GM21515 (cell line): Measurements from ENCODE around the gene ACYP1.
A peak's percentile ranks its signal among the peaks of the same experiment; 100 is the strongest.

Experiments used
- ATAC-seq: cut with Tn5 transposase; IDR thresholded peaks from one replicate; pipeline ENCODE4 v1.9.1; 2021; ENCODE audit not compliant: unreplicated experiment

ACYP1 gene

DNA sequence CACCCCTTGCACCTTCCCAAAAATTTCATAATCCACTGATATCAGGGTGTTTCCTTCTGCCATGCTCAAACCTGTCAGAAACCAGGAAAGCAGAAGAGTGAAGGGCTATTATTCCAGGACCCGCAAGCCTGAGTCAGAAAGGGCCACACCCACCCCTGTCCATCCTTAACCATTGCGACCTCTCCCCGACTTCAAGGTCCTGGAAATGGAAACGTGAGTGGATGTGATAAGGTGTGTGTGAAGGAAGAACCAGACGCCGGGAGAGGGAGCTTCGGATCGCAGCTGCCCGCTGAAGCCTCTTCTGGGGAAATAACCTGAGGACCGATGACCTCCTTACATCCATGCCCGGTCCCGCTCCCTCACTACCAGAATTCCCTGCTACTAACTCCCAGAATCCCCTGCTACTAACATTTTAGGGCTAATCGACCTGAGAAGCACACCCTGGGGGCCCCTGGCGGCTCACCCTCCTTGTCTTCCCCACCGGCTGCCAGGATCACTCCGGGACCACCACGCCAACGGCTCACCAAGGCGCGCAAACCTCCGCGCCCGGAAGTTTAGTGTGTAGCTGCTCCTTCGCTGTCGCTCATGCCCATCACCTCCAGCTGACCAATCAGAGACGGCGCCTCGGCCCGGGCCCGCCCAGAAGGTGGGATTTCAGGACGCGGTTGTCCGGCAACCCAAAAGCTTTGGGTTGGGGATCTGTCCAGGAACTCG, at the start of gene ACYP1:
ACYP1 (minus strand) TSS at position 534 of the 714 bp plus-strand sequence; CDS start at position 63, 471 bp downstream.
- peak; percentile 94 for ATAC-seq

DNA sequence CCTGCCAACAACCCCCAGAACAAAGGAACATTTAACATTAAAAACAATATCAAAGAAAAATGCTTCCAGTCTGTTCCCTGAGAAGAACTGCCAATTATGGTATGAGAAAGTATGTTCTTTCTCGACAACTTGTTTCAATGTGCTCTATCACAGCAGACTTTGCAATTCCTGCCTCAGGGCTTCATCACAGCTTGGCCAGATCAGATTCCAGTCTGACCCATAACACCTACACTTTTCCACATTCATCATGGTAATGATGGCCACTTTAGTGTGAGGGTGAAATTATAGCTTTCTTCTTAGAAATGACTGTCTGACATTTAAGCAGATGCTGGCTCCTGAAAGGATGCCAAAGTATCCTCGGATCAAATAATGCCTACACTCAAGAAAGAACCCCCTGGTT, 46.1 kb upstream of the ACYP1 start:
- no peak for ATAC-seq

DNA sequence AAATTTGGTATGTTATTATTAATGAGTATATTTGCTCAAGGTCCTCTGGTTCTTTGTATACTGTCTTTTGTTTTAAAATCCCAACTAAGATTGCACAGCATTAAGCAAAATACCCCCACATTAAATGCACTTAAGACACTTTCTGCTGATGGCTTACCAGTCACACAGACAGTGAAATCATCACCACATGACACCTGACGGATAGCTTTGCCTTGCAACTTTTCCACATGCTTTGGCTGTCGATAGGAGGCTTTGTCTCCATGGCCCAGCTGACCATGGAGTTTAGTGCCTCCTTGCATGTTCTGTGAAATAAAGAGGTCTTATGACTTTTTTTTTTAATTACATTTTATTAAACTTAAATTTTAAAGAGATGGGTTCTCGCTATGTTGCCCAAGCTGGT, 43.4 kb upstream of the ACYP1 start:
- no peak for ATAC-seq

DNA sequence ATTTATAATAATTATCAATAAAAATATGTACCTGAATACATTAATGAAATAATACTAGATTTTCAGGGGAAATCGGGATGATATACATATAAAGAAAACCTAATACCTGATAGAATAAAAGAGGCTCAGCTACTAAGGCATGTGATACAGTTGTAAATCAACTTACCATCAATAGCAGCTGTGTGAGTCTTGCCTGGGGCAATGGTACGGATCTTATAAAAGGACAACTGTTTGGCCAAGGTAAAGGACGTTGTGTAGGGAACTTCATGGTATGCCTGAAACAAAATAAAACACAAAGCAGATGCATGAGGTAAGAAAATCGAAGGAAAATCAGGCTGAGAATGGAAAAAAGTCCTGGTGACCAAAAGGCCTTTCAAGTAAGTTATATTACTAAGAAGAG, 37.7 kb upstream of the ACYP1 start:
- no peak for ATAC-seq

DNA sequence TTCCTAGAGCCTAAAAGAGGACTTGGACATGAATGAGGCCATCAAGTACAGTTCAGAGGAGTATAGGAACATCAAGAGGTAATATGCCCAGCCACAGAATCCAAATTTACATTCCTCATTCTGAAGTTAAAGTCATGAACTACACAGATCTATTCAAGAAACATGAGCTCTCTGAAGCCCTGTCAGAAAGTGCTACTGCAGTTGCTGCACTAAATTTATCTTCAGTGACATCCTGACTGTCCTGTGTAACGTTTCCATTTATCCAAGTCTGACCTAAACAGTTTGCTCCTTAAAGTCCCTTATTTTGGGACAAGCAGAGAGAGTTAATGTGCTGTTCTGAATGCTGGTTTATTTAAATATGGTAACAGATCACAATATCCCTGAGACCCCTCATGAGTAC, 34.9 kb upstream of the ACYP1 start:
- ATAC-seq: no peak

DNA sequence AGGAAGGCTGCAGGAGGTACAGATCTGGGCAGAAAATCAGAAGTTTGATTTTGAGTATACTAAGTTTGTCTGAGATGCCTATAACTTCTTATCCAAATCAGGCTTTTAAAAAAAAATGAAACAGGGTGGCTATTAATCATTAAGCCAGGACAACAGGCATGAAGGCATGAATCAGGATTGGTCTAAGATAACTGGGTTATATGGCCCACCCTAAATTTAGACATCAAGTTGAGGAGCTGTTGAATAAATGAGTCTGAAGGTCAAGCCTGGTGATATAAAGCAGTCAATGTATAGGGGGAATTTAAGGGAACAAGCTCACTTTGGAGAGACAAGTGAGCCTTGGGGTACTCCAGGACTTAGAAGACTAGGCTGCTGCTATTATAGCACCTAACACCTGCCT, 34.4 kb upstream of the ACYP1 start:
- no peak for ATAC-seq

DNA sequence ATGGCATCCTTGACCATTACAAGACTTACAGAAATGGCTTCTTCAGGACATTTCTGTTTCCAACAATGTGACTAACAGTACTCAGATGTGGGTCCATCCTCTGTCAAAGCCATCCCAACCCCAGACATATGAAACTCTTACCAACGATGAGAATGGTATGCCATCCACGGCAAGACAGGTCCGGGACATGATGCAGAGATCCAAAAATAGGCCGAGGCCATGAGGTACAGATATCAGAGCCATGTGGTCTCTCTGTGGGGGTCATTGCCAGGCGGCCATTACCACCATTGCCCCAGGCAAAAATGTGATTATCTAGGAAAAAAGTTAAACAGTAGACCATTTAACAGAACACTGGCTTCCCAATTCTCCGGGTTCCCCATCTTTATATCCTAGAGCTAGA, 33.1 kb upstream of the ACYP1 start:
- no peak for ATAC-seq

DNA sequence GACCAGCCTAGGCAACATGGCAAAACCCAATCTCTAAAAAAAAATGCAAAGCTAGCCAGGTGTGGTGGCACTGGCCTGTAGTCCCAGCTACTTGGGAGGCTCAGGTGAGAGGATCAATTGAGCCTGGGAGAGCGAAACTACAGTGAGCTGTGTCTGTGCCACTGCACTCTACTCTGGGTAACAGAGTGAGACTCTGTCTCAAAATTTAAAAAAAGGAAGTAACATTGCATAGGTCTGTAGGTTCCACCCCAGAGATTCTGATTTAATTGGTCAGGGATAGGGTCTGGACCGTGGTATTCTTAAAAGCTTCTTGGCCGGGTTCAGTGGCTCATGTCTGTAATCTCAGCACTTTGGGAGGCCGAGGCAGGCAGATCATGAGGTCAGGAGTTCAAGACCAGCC, 31.9 kb upstream of the ACYP1 start:
- ATAC-seq: no peak

DNA sequence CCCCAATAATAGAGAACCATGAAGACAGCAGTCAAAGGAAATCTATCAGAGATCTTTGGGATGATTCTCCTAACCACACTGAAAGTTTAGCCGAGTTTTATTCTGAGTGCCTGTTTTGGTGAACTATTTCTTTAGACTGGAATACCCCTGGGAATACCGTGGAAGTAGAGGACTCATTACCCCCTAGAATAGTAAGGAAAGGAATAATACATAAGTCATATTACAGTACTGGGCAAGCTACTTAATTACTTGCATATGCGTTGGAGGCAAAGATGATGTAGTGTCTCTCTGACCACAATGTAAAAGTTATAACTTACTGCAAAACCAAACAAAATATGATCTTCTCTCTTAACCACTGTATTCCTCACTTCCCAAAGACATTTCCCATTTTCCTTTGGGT, 31.1 kb upstream of the ACYP1 start:
- ATAC-seq: no peak

DNA sequence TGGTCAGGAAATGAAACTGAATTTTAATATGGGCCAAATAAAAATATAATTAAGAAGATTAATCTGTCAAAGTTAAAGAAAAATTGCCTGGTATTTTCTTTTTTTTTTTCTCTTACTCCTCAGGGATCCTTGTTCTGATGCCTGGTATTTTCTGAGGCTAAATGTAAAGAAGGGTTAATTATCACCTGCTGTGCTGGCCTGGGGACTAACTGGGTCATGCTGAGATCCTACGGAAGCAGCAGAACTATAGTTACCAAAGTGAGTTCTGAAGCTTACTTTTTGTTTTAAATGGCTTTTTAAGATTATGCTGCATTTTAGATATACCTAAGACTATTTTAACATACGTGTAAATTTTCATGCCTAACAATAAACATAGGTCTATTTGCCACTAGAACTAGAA, 28.9 kb upstream of the ACYP1 start:
- no peak for ATAC-seq

DNA sequence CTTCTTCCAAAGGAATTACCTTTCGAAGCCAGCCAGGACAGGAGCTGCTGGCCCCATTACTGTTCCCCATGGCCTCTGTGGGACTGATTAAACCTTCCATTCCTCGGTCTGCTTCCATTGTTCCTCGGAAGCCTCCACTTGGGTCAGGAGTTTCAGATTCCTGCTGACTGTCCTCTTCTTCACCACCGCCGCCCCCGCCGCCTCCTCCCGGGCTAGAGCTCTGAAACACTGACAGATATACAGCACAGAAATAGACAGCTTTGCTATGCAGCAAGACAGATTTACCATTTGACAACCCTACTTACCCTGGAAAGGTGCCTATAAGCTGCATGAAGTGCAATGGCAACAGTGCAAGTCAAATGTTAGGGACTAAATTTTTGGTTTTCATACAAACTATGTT, 27.4 kb upstream of the ACYP1 start:
- ATAC-seq: no peak

DNA sequence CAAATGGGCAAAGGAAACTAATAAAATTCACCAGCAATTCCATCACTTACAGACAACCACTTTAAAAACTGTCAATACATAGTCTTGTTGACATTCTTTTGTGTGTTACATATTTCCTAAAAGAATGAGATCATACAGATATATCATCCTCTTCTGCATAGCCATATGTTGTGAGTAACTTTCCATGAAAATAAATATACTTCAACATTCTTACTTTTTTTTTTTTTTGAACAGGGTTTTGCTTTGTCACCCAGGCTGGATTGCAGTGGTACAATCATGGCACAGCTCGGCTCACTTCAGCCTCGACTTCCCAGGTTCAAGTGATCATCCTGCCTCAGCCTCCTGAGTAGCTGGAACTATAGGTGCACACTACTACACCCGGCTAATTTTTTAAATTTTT, 26.5 kb upstream of the ACYP1 start:
- ATAC-seq: no peak

DNA sequence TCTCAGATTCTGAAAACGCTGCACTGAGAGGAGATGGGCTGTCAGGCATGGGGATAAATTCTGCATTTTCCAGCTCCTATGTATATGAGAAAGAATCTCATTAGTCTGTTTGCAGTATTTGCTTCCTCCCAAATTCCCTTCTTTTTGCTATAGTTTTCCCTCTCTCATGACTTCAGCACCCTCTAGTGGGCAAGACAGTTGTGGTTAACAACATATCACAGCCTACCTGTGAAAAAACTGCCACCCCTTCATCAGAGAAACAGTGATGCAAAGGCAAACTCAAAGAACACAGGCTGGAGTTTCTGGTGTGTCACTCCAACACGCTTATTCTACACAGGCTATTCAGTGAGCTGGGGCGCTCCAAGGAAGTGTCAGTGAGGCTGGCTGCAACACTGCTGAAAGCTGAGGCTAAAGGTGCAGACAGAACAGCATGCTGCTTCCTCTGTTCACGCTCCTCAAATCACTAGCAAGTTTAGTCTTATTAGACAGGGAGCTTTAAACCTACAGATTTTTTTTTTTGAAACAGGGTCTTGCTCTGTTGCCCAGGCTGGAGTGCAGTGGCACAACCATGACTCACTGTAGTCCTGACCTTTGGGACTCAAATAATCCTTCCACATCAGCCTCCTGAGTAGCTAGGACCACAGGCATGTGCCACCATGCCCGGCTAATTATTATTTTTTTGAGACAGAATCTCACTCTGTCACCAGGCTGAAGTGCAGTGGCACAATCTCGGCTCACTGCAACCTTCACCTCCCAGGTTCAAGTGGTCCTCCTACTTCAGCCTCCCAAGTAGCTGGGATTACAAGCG, 24.9 kb upstream of the ACYP1 start:
- no peak for ATAC-seq

DNA sequence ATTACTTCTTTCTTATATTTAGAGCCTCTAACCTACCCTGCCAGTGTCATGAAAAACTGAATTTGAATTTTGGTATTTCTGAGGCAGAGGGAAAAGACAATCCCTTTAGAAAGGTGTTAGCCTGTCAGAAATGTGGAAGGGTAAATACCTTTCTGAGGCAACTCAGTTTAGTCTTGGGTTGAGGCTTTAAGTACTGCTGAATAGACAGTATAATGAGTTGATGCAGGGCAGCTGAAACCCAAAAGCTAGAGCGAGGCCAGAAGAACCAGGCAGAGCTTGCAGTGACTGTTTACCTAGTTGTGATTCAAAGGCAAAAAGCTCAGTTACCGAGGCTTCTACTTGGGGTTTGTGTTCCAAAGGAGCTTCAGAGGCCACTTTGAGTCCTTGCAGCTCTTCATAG, 24.3 kb upstream of the ACYP1 start:
- no peak for ATAC-seq

DNA sequence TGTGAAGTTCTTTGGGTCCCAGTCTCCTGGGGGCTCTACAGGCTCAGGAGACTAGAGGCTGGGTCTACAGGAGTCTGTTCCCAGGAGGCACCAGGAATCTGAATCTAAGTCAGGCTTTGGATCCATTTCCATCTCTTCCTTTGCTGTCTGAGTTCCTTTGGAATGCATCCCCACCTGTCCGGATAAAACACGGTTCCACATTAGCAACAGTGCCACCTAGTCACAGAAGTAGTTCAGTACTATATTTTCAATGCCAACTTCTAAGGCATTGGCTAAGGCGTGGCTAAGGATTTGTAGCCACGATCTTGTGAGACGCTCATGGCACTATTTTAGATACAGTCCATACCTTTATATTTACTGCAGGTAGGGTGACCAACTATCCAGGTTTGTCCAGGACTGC, 20.7 kb upstream of the ACYP1 start:
- no peak for ATAC-seq

DNA sequence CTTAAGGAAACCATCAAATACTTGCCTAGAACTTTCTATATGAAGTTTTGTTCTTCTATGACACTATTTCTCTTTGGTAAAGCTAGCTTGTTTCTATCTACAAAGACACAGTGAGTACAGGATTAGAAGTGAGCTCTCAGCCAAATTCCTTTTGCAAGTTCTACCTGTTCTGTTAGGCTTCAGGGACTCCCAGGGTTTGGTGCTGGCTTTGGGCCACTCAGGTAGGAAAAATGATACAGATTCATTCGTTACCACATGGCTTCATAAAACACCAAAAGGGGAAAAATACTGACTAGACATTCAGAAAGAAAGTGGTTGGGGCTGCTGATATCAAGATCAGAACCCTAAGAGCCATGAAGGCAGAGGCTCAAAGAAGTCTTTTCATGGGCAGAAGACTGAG, 19.4 kb upstream of the ACYP1 start:
- ATAC-seq: no peak

DNA sequence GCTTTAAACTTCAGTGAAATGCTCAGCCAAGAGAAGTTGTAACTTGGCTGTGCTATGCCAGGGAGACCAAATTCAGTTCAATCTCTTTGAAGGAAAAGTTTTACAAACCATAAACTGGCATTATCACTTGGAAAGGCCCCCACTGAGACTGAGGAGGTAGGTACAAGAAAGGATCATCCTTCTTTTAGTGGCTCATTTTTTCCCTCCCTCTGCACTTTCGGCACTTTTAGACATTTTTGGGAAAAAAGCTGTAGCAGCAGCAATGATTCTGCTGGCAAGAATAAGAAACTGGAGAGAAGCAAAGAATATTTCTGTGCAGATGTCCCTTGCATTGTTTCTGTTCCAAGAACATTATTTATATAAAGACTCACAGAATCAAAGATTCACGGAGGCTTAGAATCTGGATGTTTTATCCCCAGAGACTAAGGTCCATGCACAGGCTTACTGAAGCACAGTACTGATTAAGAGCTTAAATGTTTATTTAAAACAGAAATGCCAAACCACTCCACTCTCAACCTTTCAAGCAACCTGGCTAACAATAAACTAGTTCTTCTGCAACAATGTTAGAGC, 17.9 kb upstream of the ACYP1 start:
- ATAC-seq: no peak

DNA sequence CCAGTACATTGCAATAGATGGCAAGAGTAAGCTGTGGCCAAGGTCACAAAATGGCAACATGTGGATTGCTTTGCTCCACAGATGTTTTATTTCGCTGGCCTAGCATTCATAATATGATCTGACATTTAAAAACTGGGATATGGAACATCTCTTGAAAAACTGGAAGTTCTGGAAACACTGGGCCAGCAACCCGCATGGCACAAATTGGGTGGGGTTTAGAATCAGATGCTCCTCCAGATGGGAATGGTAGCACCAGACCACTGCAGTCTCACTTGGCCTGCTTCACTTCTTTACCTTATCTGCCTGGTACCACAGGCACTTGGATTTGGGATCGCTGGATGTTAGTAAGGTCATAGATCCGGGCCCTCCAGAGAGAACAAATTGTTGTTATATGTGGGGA, 15.7 kb upstream of the ACYP1 start:
- ATAC-seq: no peak

DNA sequence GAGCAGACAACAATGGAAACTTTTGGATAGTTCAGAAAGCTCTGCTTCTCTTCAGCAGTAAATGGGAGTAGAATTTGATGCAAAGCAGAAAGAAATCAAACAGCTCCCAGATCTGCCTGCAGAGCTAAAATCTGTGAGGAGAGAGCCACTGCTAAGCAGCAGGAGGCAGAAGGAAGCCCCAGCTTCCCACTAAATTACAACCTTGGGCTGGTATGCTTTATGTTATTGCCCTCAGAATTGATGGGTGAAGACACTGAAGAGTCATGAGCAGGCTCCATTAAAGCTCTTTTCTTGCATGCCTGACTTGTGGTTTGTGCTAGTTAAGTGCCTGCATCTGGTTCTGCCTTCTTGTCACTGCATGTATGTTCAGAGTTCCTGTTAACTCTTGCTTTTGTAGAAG, 14.0 kb upstream of the ACYP1 start:
- ATAC-seq: no peak

DNA sequence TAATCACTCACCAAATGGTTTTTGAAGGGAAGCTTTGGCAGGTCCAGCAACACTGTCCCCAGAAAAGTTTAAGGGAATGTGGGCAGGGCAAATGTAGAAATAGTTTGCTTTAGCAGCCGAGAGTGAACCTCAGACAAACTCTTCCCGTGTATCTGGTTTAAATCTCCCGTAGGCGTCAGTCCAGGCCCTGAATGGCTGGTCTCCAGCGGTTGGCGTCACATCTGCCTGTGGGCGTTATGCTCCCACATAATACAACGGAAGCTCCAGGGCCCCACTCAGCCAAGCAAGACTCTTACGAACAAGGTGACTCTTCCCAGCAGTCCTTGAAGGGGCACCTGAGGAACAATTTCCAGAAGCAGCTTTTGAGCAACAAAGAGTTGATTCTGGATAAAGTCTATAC, 6.6 kb upstream of the ACYP1 start:
- no peak for ATAC-seq

DNA sequence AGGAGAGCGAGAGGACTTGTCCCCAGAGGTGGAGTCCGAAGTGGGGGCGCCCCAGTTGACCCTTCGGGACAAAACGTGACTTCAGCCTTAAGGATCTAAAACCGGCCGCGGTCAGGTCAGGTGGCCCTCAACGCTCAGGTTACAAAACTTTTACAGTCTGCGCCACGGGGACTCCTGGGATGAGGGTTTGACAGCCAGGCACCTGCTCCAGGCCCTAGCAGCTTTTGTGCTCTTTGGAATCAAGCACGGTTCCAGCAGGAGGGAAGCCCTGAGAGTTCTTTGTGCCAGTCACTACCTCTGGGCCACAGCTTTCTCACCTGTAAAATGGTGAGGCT, 6.0 kb upstream of the ACYP1 start:
- ATAC-seq: no peak

DNA sequence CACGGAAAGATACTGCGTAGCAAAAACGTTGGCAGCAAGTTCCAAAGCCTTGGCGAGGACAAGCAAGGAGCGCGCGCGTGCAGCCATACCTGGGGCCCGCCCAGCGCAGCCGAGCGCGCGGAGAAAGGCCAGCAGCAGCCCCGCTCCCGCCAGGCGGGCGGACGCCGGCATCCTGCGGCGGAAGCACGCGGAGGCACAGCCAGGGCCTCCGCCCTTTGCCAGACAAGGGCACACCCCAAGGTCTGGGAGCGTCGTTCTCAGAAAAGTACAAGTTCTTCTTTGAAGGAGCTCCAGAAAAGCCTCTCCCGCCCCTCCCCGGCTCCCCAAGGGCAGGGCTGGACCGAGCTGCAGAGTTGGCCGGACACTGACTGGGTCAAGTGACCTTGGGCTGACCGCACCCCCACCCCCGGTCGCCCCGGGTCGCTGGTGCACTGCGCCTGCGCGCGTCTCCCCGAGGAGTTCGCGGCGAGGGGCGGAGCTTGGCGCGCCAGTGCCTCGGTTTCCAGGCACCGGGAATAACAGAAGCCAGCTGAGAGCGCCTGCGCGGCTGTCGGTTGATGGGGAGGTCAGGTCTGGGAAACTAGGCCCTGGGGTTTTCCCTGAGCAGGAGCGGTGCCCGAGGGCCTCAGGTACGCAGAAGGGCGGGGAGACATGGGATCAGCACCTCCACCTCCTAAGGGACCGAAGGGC, 5.4 kb upstream of the ACYP1 start, which contains the start of gene ZC2HC1C:
ZC2HC1C (plus strand) TSS at position 521 of the 690 bp plus-strand sequence. CDS start 933 bp downstream, outside the sequence.
- ATAC-seq: peak; percentile 62
